Measurements from ENCODE around the gene RASSF6.
A peak's percentile ranks its signal among the peaks of the same experiment; 100 is the strongest.
"Not testable (repeated sequence)": the region's sequence is repeated elsewhere in the genome, so short reads cannot be mapped to it uniquely, and the experiment has no call there.

RASSF6 gene

DNA sequence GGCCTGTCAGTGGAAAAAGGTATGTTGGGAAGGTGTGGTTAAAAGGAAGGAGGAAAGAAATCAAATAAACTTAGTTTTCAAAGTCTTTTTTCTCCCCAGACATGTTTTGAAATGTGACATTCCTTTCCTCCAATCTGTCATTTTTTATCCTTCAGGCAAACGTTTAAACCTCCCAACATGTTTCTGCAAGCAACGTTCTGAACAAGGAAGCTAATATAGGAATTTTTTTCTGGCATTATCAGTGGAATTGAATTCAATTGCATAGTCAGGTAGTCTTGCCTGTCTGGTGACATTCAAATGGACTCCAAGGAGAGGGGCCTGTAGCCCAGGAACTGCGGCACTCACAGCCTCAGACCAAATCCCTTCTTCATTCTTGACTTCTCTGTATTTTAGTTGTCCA is 30.0 kb upstream of the RASSF6 start:
- Histone ChIP-seq H3K4me2 (ENCODE audit: low read depth, low read length, poor library complexity, severe bottlenecking) (no peak overlapping the region), H3K27me3 (ENCODE audit: low read length) (no peaks in the 10 kb centered on the region), H3K9me3 (ENCODE audit: insufficient read depth, low read length) (no peaks in the 10 kb centered on the region), H3F3A (ENCODE audit: insufficient read depth) (no peaks in the 10 kb centered on the region; the same call in 1 of the 2 replicates), H3K79me2 (ENCODE audit: insufficient read depth, low read length) (no peaks in the 10 kb centered on the region), H3K9me2 (replicated peaks; ENCODE audit: insufficient read depth, low read length) (no peaks in the 10 kb centered on the region), H3K9ac (ENCODE audit: low read length) (no peak overlapping the region), H3K4me3 (ENCODE audit: insufficient read depth, low read length, poor library complexity, severe bottlenecking) (no peak overlapping the region), H3K27ac (ENCODE audit: low read depth, low read length) (no peak overlapping the region), H4K20me1 (ENCODE audit: low read depth, low read length) (no peaks in the 10 kb centered on the region), H2AFZ (ENCODE audit: low read depth, low read length, severe bottlenecking) (no peak overlapping the region), H3K36me3 (ENCODE audit: low read length) (no peaks in the 10 kb centered on the region)
- TF ChIP-seq CTCF (IDR thresholded peaks at IDR 0.05; ENCODE audit: insufficient read depth, low read length, poor library complexity, severe bottlenecking) = no peak
- no peak for TF ChIP-seq EZH2phosphoT487 (conservative IDR thresholded peaks at IDR 0.05; ENCODE audit: low read length)

GRCh38 chr4:73648478-73648877 is 28.2 kb upstream of the RASSF6 start:
- Histone ChIP-seq H3K4me3 (ENCODE audit: insufficient read depth, low read length, poor library complexity, severe bottlenecking) (no peak overlapping the region), H3K9me2 (replicated peaks; ENCODE audit: insufficient read depth, low read length) (no peaks in the 10 kb centered on the region), H3K27ac (ENCODE audit: low read depth, low read length) (no peak overlapping the region), H3K27me3 (ENCODE audit: low read length) (no peaks in the 10 kb centered on the region), H2AFZ (ENCODE audit: low read depth, low read length, severe bottlenecking) (peak overlapping the region; percentile 34), H3K79me2 (ENCODE audit: insufficient read depth, low read length) (no peaks in the 10 kb centered on the region), H3K4me2 (ENCODE audit: low read depth, low read length, poor library complexity, severe bottlenecking) (no peak overlapping the region), H4K20me1 (ENCODE audit: low read depth, low read length) (no peaks in the 10 kb centered on the region), H3K9ac (ENCODE audit: low read length) (no peak overlapping the region), H3K36me3 (ENCODE audit: low read length) (no peaks in the 10 kb centered on the region), H3F3A (ENCODE audit: insufficient read depth) (no peaks in the 10 kb centered on the region), H3K9me3 (ENCODE audit: insufficient read depth, low read length) (no peaks in the 10 kb centered on the region)
- TF ChIP-seq EZH2phosphoT487 (conservative IDR thresholded peaks at IDR 0.05; ENCODE audit: low read length) = no peak

DNA sequence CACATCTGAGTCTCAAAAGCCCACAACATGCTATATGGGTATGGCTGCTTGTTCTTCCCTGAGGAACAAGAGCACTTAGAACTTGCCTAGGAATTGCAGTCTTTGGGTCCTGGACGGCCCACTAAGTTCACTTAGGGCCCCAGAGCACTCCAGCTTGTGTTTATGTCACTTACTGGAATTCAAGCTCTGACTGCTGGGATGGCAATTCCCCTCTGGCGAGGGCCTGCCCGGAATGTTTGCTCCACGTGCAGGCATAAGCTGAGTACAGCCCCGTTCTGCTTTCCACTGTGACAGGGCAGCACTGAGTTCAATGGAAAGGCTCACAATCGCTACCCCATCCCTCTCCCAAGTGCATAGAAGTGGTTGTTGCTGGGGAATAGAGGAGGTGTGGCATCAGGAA is 25.9 kb upstream of the RASSF6 start:
- no peak for TF ChIP-seq CTCF (IDR thresholded peaks at IDR 0.05; ENCODE audit: insufficient read depth, low read length, poor library complexity, severe bottlenecking)
- Histone ChIP-seq H3F3A (ENCODE audit: insufficient read depth) (no peaks in the 10 kb centered on the region), H3K4me3 (ENCODE audit: insufficient read depth, low read length, poor library complexity, severe bottlenecking) (no peak overlapping the region), H3K9me3 (ENCODE audit: insufficient read depth, low read length) (no peaks in the 10 kb centered on the region), H3K36me3 (ENCODE audit: low read length) (no peaks in the 10 kb centered on the region), H3K79me2 (ENCODE audit: insufficient read depth, low read length) (no peaks in the 10 kb centered on the region), H3K9ac (ENCODE audit: low read length) (no peak overlapping the region), H3K9me2 (replicated peaks; ENCODE audit: insufficient read depth, low read length) (no peaks in the 10 kb centered on the region), H4K20me1 (ENCODE audit: low read depth, low read length) (no peaks in the 10 kb centered on the region), H2AFZ (ENCODE audit: low read depth, low read length, severe bottlenecking) (no peak overlapping the region), H3K27me3 (ENCODE audit: low read length) (no peaks in the 10 kb centered on the region), H3K4me2 (ENCODE audit: low read depth, low read length, poor library complexity, severe bottlenecking) (no peak overlapping the region), H3K27ac (ENCODE audit: low read depth, low read length) (no peak overlapping the region)

- H3K9me2 ChIP-seq (replicated peaks; ENCODE audit: insufficient read depth, low read length) = no peaks in the 10 kb centered on the region
- H3K9me3 ChIP-seq (ENCODE audit: insufficient read depth, low read length) = no peaks in the 10 kb centered on the region
- no peaks in the 10 kb centered on the region for H3K27me3 ChIP-seq (ENCODE audit: low read length)
- H3K79me2 ChIP-seq (ENCODE audit: insufficient read depth, low read length) = no peaks in the 10 kb centered on the region
- TF ChIP-seq EZH2phosphoT487 (conservative IDR thresholded peaks at IDR 0.05; ENCODE audit: low read length) (no peak), CTCF (IDR thresholded peaks at IDR 0.05; ENCODE audit: insufficient read depth, low read length, poor library complexity, severe bottlenecking) (no peak)
- no peak overlapping the region for H3K4me2 ChIP-seq (ENCODE audit: low read depth, low read length, poor library complexity, severe bottlenecking)
- H3K4me3 ChIP-seq (ENCODE audit: insufficient read depth, low read length, poor library complexity, severe bottlenecking) = no peak overlapping the region
- H3F3A ChIP-seq (ENCODE audit: insufficient read depth) = no peaks in the 10 kb centered on the region
- no peaks in the 10 kb centered on the region for H4K20me1 ChIP-seq (ENCODE audit: low read depth, low read length)
- no peak overlapping the region for H2AFZ ChIP-seq (ENCODE audit: low read depth, low read length, severe bottlenecking)
- H3K36me3 ChIP-seq (ENCODE audit: low read length) = no peaks in the 10 kb centered on the region
- no peak overlapping the region for H3K27ac ChIP-seq (ENCODE audit: low read depth, low read length)
- H3K9ac ChIP-seq (ENCODE audit: low read length) = no peak overlapping the region
Measured at GRCh38 chr4:73631565-73632226, 11.5 kb upstream of the RASSF6 start.

- not testable (repeated sequence) for H3K36me3 ChIP-seq (ENCODE audit: low read length); H3K9me3 ChIP-seq (ENCODE audit: insufficient read depth, low read length); H3K27ac ChIP-seq (ENCODE audit: low read depth, low read length); H3K9ac ChIP-seq (ENCODE audit: low read length); H3F3A ChIP-seq (ENCODE audit: insufficient read depth); H3K9me2 ChIP-seq (replicated peaks; ENCODE audit: insufficient read depth, low read length); H4K20me1 ChIP-seq (ENCODE audit: low read depth, low read length); H2AFZ ChIP-seq (ENCODE audit: low read depth, low read length, severe bottlenecking); H3K79me2 ChIP-seq (ENCODE audit: insufficient read depth, low read length); H3K4me3 ChIP-seq (ENCODE audit: insufficient read depth, low read length, poor library complexity, severe bottlenecking); H3K4me2 ChIP-seq (ENCODE audit: low read depth, low read length, poor library complexity, severe bottlenecking); H3K27me3 ChIP-seq (ENCODE audit: low read length)
Measured at GRCh38 chr4:73628834-73629233, 8.6 kb upstream of the RASSF6 start.
